ENCODE data around the gene GPHN. TPM values are rescaled to one million over a fixed set of nuclear protein-coding genes. Genes with fewer than 3 reads are reported as not detected.
A peak's percentile ranks its signal among the peaks of the same experiment; 100 is the strongest.

The GPHN gene
- total RNA-seq (10 to 100 TPM; 31.1 to 57.6 TPM), polyA plus RNA-seq (10 to 100 TPM in 1 of 2 donors, 1 to 10 TPM in 1; 9.1 to 36.8 TPM)
- long read RNA-seq, donor 1, full-length matches to known transcripts: 3 of 3 reads
- long read RNA-seq, donor 1, partial matches to known transcripts: 0 of 3 reads
- long read RNA-seq, donor 1, other reads (novel, unspliced or antisense): 0 of 3 reads
- long read RNA-seq, donor 2, full-length matches to known transcripts: 1 of 1 reads
- long read RNA-seq, donor 2, partial matches to known transcripts: 0 of 1 reads
- long read RNA-seq, donor 2, other reads (novel, unspliced or antisense): 0 of 1 reads
- long read RNA-seq, donor 3, full-length matches to known transcripts: 1 of 1 reads
- long read RNA-seq, donor 3, partial matches to known transcripts: 0 of 1 reads
- long read RNA-seq, donor 3, other reads (novel, unspliced or antisense): 0 of 1 reads
- long read RNA-seq, donor 4: 0 reads
- long read RNA-seq, donor 5: 0 reads

GRCh38 chr14:66507722-66508546 is at the start of gene GPHN:
GPHN (plus strand) TSS chr14:66508147.
- 0 to 1% methylated on average over 89 to 91 of the region's 91 CpGs for WGBS, 2 donors
- Histone ChIP-seq H3K27me3 (ENCODE audit: control insufficient read depth in 3 of 3, insufficient read depth in 3 of 3, low read length in 2 of 3) (peaks cover 0 to 13% (median 0%) of the 10 kb centered on the region in 3 donors), H3K36me3 (ENCODE audit: control insufficient read depth in 4 of 4, insufficient read depth in 4 of 4, low read length in 4 of 4) (no peaks in the 10 kb centered on the region), H3K9me3 (ENCODE audit: control insufficient read depth in 4 of 4, insufficient read depth in 3 of 4, low read length in 3 of 4) (no peaks in the 10 kb centered on the region), H3K4me1 (ENCODE audit: control insufficient read depth in 5 of 5, insufficient read depth in 5 of 5, low read length in 5 of 5) (peaks cover 0 to 16% (median 0%) of the 10 kb centered on the region in 5 donors), H3K9ac (ENCODE audit: insufficient read depth in 1 of 2, low read length in 2 of 2) (peak within 1 kb of the TSS; percentile 69 to 93), H3K27ac (ENCODE audit: low read depth in 1 of 2, low read length in 1 of 2) (peak within 1 kb of the TSS; percentile 88 to 97), H3K4me3 (peak within 1 kb of the TSS; percentile 90)
- ATAC-seq (ENCODE audit: insufficient read depth, low FRiP score) (peak; percentile 99), DNase-seq (peak; percentile 98 to 99 (median 99))
- TF ChIP-seq CTCF (IDR thresholded peaks at IDR 0.05; ENCODE audit: control extremely low read depth, extremely low read depth): no peak

- Histone ChIP-seq H3K27ac (ENCODE audit: low read depth in 1 of 2, low read length in 1 of 2) (no peak overlapping the region), H3K9ac (ENCODE audit: insufficient read depth in 1 of 2, low read length in 2 of 2) (no peak overlapping the region), H3K9me3 (ENCODE audit: control insufficient read depth in 4 of 4, insufficient read depth in 3 of 4, low read length in 3 of 4) (no peaks in the 10 kb centered on the region), H3K27me3 (ENCODE audit: control insufficient read depth in 3 of 3, insufficient read depth in 3 of 3, low read length in 2 of 3) (no peaks in the 10 kb centered on the region), H3K4me3 (no peak overlapping the region), H3K4me1 (ENCODE audit: control insufficient read depth in 5 of 5, insufficient read depth in 5 of 5, low read length in 5 of 5) (no peaks in the 10 kb centered on the region), H3K36me3 (ENCODE audit: control insufficient read depth in 4 of 4, insufficient read depth in 4 of 4, low read length in 4 of 4) (no peaks in the 10 kb centered on the region)
- TF ChIP-seq CTCF (IDR thresholded peaks at IDR 0.05; ENCODE audit: control extremely low read depth, extremely low read depth): no peak
- ATAC-seq (ENCODE audit: insufficient read depth, low FRiP score) (no peak), DNase-seq (no peak)
Measured at GRCh38 chr14:66459603-66460002, 48.3 kb upstream of the GPHN start.

GRCh38 chr14:66464261-66464660 is 43.7 kb upstream of the GPHN start:
- DNase-seq (no peak), ATAC-seq (ENCODE audit: insufficient read depth, low FRiP score) (no peak)
- no peaks in the 10 kb centered on the region for H3K4me1 ChIP-seq (ENCODE audit: control insufficient read depth in 5 of 5, insufficient read depth in 5 of 5, low read length in 5 of 5)
- H3K9me3 ChIP-seq (ENCODE audit: control insufficient read depth in 4 of 4, insufficient read depth in 3 of 4, low read length in 3 of 4): no peaks in the 10 kb centered on the region
- H3K9ac ChIP-seq (ENCODE audit: insufficient read depth in 1 of 2, low read length in 2 of 2): no peak overlapping the region
- H3K27ac ChIP-seq (ENCODE audit: low read depth in 1 of 2, low read length in 1 of 2): no peak overlapping the region
- WGBS, 2 donors: 94 to 97% methylated on average over 3 of the region's 3 CpGs
- H3K4me3 ChIP-seq: no peak overlapping the region
- no peaks in the 10 kb centered on the region for H3K27me3 ChIP-seq (ENCODE audit: control insufficient read depth in 3 of 3, insufficient read depth in 3 of 3, low read length in 2 of 3)
- no peak for TF ChIP-seq CTCF (IDR thresholded peaks at IDR 0.05; ENCODE audit: control extremely low read depth, extremely low read depth)
- H3K36me3 ChIP-seq (ENCODE audit: control insufficient read depth in 4 of 4, insufficient read depth in 4 of 4, low read length in 4 of 4): no peaks in the 10 kb centered on the region

Measured in lung (tissue), 16 donors.